K562 (cell line): ENCODE measurements around the gene LAPTM5.

ENCODE experiments used
- FOXJ2 ChIP-seq: fragments of 200-800 bp; sonication (Bioruptor generic); IDR thresholded peaks from 2 replicates; pipeline ENCODE4 v1.6.1; 2016; ENCODE audit warnings: missing genetic modification characterization, missing compliant biosample characterization
- TF ChIP-seq, protein P1 (sequence below): sonication (generic); formaldehyde crosslinking; IDR thresholded peaks from 2 replicates; pipeline ENCODE4 v1.8.0; 2022; ENCODE audit warnings: mild to moderate bottlenecking, missing genetic modification reagents, borderline replicate concordance
- TF ChIP-seq, protein P2 (sequence below), 2 experiments: fragments of 450-650 bp in 1 of 2; sonication (generic) in 1 of 2; formaldehyde crosslinking in 1 of 2; IDR thresholded peaks in 1 of 2; conservative IDR thresholded peaks in 1 of 2; 2 replicates each; pipeline versions ENCODE4 v1.6.1 to v1.8.1; 2016 to 2023; ENCODE audit warnings: mild to moderate bottlenecking in 2 of 2, moderate library complexity in 2 of 2, inconsistent platforms in 1 of 2, missing genetic modification reagents in 1 of 2
- TF ChIP-seq, protein P3 (sequence below): sonication (generic); formaldehyde crosslinking; IDR thresholded peaks from 2 replicates; pipeline ENCODE4 v1.8.0; 2023; ENCODE audit warnings: missing genetic modification reagents, mild to moderate bottlenecking, borderline replicate concordance

DNA sequence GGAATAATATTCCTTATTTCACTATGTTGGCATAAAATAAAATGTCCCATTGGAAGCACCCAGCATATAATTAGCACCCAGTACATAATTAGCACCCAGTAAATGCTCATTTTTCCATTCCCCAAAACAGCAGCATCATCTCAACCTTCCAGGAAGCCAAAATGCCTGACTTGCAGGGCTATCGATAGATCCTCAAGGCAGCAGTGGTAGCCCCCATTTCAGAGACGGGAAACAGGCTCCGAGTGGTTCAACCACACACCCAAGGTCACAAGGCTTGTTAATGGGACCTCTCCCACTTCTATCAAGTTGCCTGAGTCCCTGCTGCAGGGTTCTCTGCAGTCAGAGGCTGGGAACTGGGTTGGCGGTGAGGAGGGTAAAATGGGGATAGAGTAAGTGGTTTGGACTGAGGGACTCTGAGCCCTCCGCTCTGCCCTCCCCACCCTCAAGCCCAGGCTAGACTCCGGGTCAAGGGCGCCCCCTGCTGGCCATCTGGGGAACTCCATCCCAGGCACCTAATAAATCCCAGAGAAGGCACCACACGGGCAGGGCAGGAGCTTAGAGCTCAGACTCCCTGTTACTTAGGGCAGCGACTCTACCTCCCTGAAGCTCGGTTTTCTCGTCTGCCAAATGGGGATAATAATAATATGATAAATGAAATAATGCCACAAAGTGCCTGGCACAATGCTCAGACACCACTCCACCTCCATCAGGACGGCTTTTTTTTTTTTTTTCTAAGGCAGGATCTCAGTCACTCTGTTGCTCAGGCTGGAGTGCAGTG lies 21.9 kb upstream of the LAPTM5 start:
- TF ChIP-seq, protein P1, sequence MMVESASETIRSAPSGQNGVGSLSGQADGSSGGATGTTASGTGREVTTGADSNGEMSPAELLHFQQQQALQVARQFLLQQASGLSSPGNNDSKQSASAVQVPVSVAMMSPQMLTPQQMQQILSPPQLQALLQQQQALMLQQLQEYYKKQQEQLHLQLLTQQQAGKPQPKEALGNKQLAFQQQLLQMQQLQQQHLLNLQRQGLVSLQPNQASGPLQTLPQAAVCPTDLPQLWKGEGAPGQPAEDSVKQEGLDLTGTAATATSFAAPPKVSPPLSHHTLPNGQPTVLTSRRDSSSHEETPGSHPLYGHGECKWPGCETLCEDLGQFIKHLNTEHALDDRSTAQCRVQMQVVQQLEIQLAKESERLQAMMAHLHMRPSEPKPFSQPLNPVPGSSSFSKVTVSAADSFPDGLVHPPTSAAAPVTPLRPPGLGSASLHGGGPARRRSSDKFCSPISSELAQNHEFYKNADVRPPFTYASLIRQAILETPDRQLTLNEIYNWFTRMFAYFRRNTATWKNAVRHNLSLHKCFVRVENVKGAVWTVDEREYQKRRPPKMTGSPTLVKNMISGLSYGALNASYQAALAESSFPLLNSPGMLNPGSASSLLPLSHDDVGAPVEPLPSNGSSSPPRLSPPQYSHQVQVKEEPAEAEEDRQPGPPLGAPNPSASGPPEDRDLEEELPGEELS (CRISPR knock-in tag) = 0 out of 2 replicates have a peak, but pooled peaks have one; percentile 54
- TF ChIP-seq, protein P2, sequence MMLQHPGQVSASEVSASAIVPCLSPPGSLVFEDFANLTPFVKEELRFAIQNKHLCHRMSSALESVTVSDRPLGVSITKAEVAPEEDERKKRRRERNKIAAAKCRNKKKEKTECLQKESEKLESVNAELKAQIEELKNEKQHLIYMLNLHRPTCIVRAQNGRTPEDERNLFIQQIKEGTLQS (IDR thresholded peaks at IDR 0.05) = no peak
- TF ChIP-seq, protein P2 (CRISPR knock-in tag; conservative IDR thresholded peaks at IDR 0.05) = 0 out of 2 replicates have a peak, but pooled peaks have one; percentile 36
- TF ChIP-seq, protein P3, sequence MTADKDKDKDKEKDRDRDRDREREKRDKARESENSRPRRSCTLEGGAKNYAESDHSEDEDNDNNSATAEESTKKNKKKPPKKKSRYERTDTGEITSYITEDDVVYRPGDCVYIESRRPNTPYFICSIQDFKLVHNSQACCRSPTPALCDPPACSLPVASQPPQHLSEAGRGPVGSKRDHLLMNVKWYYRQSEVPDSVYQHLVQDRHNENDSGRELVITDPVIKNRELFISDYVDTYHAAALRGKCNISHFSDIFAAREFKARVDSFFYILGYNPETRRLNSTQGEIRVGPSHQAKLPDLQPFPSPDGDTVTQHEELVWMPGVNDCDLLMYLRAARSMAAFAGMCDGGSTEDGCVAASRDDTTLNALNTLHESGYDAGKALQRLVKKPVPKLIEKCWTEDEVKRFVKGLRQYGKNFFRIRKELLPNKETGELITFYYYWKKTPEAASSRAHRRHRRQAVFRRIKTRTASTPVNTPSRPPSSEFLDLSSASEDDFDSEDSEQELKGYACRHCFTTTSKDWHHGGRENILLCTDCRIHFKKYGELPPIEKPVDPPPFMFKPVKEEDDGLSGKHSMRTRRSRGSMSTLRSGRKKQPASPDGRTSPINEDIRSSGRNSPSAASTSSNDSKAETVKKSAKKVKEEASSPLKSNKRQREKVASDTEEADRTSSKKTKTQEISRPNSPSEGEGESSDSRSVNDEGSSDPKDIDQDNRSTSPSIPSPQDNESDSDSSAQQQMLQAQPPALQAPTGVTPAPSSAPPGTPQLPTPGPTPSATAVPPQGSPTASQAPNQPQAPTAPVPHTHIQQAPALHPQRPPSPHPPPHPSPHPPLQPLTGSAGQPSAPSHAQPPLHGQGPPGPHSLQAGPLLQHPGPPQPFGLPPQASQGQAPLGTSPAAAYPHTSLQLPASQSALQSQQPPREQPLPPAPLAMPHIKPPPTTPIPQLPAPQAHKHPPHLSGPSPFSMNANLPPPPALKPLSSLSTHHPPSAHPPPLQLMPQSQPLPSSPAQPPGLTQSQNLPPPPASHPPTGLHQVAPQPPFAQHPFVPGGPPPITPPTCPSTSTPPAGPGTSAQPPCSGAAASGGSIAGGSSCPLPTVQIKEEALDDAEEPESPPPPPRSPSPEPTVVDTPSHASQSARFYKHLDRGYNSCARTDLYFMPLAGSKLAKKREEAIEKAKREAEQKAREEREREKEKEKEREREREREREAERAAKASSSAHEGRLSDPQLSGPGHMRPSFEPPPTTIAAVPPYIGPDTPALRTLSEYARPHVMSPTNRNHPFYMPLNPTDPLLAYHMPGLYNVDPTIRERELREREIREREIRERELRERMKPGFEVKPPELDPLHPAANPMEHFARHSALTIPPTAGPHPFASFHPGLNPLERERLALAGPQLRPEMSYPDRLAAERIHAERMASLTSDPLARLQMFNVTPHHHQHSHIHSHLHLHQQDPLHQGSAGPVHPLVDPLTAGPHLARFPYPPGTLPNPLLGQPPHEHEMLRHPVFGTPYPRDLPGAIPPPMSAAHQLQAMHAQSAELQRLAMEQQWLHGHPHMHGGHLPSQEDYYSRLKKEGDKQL = no peak
- TF ChIP-seq FOXJ2 (tag) = no peak
